GM18517 (cell line): ENCODE measurements around the gene GRHL3.

ENCODE experiments used
- ATAC-seq: cut with Tn5 transposase; IDR thresholded peaks from one replicate; pipeline ENCODE4 v1.9.1; 2021; ENCODE audit warnings: mild to moderate bottlenecking, moderate library complexity; ENCODE audit not compliant: unreplicated experiment

The GRHL3 gene

DNA sequence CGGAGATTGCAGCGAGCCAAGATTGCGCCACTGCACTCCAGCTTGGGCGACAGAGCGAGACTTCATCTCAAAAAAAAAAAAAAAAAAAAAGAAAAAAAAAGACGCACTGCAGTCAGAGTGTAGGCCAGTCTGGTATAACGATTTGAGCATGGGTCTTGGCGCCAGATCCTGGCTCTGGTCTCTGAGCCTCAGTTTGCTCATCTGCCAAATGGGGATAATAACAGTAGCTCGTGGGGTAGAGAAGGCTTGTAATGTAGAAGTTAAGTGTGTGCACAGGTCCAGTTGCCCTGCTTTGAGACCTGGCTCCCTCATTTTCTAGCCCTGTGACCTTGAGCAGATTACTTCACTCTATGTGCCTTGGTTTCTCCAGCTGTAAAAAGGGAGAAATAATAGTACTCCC is 26.3 kb upstream of the GRHL3 start:
- ATAC-seq, result no peak

DNA sequence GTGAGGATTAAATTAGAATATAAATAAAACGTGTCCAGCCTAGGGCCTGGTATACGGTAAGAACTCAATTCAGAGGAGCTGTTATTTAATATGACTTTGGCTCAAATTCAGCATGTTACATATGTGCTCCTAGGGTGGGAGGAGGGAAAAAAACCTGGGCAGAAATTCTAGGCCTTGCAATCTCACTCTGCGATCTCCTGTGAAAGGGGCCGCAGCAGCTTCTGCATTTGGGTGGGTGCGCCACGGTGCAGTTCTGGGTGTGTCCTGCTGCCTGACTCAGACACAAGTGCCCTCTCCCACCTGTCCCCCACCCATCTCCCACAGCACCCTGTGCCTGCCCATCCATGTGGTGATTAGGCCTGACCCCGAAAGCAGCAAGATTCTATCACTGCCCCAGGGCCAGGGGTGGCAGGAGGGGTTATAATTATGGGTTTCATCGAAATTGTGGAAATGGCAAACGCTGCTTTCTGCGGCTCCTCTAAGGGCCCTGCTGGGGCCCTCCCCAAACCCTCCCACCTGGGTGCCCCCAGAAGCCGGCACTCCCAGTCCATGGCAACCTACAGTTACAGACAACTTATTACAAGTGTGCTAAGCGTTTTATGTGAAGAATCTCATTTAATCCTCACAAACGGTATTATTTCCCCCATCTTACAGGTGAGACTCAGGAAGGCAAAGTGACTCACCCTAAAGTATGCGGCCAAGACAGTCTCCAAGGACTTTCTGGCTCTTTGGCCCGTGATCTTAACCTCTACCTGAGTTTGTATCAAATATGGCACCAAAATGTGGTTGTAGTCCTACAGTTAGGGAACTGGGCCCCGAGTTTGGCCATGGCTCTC is 25.5 kb upstream of the GRHL3 start:
- ATAC-seq, result no peak

DNA sequence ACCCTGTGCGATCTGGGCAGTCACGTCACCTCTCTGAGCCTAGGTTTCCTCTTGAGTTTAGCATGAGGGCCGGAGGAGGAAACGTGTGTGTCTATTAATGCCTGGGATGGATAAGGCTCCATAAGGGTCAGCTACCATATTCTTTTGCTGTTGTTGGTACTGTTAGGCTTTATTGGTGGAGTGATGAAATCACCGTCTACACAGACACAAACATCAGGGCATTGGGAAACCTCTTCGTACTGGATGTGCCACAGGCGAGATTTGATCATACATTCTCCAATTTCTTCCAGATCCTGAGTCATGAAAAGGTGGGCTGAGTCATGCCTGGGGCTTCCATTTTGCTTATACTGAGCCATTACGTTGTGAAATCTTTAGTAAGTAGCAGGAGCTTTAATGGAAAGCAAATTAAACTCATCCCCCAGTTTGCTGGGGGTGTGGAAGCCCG is 24.9 kb upstream of the GRHL3 start:
- ATAC-seq, result no peak

DNA sequence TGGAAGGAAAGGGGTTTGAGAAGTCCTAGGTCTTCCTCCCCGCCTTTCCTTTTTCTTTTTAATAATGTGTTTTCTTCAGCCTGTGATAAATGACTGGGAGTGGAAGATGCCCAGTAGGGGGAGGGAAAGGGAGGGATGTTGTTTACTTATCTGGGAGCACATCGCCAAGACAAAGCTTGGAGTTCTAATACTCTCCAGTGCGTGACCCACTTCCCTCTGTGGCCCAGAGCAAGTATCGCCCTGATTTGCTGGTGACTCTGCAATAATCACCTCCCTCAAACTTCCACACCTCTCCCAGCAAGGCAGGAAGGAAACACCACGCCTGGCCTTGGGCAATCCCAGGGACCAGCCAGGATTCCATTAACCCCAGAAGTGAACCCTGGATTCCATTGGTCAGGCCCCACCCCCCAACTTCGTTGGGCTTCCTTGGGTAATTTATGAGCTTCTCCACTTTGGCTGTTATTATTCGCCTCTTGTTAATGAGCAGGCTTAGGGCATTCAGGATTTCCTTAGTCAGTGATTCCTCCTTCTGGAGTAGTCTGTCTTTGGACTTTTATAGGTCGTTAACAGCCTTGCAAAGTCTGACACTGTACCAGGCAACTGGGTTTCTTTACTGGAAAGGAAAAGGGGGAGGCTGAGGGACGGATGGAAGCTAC is 24.3 kb upstream of the GRHL3 start:
- no peak for ATAC-seq

DNA sequence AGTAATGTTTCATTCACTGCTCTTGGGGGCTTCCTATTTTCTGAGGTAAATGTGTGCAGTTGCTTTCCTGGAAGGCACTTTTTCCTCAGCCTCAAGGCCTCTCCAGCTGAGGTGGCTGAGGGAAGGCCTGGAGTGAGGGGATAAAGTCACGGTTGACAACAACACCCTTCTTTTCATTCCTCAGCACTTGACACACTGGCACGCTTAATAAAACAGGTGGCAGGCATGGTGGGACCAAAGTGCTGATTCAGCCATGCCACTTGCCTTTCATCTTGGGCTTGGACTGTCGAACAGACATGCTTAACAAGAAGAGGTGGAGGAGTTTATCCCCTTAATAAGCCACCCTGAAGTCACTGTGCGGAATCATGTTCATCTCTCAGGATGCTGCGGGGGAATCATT is 23.6 kb upstream of the GRHL3 start:
- no peak for ATAC-seq

DNA sequence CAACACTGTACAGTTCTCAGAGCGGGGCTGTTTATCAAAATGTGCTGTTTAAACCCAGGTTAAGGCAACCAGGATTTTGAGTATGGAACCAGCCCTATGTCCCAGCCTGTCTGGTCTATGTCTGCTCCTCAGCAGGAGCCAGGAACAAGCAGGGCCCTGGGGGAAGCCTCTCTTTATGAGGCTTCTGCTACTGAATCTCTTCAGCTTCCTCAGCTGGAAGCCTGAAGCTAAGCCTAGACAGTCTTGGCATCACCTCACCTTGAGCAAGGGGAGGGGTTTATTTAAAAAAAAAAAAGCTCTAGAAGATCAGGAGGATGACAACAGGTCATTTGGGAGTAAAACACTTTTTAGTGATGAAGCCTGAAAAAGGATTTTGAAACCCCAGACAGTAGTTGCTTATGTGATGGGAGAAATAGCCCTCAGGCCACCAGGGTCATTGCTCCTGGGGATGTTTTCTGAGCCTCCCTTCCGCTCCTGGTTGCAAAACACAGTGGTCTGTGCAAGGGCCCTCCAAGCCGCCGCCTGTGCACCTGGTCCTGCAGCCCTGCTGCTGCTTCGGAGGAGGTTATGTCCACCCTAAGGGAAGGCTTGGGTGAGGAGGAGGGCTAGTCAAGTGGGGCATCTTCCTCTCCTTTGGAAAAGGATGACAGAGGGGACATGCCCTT is 21.8 kb upstream of the GRHL3 start:
- no peak for ATAC-seq

DNA sequence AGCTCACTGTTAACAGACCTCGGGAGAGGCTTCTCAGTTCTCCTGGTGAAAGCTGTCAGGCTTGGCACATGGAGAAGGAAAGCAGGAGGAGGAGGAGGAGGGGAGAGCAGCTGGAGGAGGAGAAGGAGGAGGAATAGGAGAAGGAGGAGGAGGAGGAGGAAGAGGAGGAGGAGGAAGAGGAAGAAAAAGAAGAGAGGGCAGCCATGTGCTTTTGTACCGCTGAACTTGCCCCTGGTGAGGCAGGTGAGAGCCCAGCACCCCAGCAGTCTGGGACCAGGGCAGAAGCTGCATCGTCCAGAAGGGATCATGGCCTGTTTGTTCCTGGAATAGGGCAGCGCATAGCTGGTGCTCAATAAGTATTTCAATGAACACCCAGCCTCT is 21.3 kb upstream of the GRHL3 start:
- ATAC-seq, result no peak

DNA sequence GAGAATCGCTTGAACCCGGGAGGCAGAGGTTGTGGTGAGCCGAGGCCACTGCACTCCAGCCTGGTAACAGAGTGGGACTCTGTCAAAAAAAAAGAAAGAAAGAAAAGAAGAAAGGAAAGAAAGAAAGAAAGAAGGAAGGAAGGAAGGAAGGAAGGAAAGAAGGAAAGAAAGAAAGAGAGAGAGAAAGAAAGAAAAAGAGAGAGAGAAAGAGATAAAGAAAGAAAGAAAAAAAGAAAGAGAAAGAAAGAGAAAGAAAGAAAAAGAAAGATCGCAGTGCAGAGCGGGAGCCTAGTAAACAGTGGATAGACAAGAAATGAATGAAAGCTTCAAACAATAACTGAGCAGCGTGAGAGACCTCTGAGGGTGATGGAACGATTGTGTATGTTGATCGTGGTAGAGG is 20.6 kb upstream of the GRHL3 start:
- no peak for ATAC-seq

DNA sequence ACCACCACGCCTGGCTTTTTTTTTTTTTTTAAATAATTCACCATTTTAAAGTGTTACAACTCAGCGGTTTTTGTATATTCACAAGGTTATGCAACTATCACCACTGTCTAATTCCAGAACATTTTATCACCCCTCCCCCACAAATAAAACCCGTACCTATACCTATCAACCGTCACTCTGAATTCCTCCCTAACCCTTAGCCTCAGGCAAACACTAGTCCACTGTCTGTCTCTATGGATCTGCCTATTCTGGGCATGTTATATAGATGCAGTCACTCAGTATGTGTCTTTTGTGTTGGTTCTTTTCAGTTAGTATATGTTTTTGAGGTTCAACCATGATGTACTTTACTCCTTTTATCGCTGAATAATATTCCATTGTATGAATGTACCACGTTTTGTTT is 19.3 kb upstream of the GRHL3 start:
- ATAC-seq, result no peak

DNA sequence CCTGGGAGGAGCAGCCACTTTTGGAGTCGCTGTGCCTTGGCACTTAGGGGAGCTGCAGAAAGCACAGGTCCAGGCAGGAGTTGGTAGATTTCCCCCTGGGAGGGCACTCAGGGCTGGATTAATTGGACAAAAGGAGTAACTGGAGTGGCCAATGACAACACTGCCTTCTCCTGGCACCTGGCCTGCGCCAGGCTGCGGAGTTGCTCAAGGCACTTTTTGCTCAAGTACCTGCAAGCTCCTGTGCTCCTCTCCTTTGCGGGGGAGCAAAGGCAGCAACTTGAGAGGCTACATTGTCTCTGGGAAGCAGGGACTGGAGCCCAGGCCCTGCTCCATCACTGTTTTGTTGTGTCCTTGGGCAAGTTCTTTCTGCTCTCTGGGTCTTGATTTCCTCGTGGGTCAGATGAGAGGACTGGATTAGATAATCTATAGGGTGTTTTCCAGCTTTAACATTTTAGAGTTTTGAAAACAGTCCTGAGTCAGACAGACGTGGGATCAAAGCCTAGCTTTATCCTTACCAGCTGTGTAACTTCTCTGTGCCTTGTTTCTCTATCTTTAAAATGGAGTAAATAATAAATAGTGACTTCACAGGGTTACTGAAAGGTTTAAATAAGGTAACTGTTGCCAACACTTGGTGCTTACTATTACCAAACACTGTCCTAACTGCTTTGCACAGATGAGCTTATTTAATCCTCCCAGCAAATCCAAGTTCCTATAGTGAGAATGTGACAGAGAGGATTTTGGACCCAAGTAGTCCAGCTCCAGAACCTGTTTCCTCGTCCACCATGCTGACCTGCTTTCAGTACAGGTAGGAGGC is 18.0 kb upstream of the GRHL3 start:
- no peak for ATAC-seq

DNA sequence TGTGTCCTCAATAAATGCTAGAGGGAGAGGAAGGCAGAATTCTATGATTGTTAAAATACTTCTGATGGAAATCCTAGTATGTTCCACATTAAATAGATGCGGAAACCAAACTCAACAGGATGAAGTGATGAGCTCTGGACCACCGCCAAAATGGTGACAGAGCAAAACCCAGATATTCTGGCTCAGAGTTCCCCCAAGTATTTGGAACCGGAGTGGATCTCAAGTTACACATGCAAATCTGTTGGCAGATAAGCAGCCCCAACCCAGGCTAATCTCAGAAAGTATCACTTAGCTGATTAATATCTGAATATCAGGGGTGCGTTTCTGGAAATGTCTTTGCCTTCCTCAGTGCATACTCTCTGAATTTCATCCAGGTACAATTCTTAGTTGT is 17.4 kb upstream of the GRHL3 start:
- no peak for ATAC-seq

DNA sequence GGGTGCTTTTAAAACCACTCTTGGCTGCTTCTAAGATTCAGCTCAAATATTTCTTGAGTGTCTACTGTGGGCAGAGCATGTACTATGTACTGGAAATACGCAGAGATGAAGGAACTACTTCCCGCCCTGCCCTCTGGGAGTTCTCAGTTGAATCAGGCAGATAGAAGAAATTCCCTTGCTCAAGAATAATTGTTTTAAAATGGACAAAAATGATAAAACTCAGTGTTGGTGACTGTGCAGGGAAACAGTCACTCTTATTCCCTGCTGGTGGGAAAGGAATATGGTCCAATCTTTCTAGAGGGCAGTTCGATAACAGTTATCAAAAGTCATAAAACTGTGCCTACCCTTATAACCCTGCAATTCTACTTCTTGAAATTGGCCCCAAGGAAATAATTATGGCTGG is 16.9 kb upstream of the GRHL3 start:
- no peak for ATAC-seq

DNA sequence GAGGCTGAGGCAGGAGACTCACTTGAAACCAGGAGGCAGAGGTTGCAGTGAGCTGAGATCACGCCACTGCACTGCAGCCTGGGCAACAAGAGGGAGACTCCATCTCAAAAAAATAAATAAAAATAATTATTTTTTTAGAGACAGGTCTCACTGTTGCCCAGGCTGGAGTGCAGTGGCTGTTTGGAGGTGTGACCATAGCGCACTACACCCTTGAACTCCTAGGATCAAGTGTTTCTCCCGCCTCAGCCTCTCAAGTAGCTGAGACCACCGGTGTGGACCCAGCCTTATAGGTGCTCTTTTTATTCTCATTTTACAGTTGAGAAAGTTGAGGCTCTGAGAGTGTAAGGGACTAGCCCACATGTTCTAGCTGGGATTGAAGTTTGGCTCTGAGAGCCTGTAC is 15.6 kb upstream of the GRHL3 start:
- ATAC-seq, result no peak

DNA sequence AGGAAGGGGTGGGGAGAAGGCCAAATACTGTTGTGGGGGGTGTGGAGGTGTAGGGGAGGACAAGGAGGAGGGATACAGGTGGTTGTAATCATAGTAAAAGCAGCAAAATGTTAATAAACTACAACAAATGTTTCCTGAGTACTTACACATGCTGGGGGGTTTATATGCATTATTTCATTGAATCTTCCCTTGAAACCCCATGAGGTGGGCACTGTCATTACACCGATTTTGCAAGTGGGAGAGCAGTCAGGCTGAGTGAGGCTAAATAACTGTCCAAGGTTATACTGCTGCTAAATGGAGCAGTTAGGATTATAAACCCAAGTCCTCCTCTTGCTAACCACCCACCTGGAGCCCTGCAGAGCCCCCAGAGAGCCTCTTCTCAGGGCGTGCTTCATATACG is 14.4 kb upstream of the GRHL3 start:
- no peak for ATAC-seq

DNA sequence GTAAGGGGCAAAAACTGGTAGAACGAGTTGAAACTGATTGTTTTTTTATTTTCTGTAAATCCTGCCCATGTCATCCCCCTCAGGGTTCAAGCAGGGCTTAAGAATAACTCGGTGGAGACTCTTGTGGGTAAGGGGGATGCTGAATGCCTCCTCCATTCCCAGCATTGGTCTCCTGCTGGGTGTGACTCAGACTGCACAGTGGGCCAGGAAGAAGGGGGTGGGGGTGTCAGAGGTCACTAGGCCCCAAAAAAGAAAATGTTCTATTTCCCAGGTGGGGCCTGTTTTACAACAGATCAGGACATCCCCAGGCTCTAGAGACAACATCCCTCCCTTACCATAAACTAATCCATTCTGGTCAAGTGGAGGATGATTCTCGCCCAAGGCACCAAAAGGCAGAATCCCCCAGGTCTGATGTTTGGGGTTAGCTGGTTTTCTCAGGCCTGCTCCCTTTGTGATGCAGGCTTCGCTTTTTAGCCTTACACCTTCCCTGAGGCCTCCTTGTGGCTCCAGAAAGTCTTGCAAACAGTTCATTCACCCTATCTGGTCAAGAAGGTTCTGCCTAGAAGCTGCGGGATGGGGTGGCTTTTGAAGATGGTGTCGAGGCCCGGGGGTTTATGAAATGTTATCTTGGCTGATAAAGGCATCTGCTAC is 10.7 kb upstream of the GRHL3 start:
- ATAC-seq, result no peak

DNA sequence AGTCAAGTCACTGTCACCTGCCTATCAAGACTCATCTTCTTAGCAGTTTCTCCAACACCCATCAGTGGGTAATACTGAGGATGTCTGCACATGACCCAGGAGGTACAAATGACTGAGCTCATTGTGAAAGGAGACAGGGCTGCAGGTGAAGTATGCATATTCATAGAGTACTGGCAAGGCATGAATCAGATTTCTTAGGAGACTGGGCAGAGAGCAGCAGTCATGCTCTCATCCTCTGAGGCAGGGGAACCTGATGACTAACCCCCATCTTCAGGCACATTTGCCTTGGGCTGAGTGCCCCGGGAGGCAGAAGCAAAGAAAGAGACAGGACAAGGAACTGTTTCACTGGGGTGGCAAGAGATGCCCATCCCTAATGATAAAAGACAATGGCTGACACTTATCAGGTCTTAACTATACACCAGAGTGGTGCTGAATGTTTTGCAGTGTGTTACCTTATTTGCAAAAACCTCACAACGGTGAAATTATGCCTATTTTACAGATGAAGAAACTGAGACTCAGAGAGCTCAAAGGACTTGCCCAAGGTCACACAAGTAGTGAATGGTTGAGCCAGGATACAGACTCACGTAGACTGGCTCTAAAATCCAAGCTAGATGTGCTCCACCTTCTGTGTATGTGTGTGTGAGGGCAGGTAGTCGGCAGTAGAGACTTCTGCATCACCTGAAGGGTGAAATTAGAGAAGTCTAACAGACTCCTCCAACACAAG is 9.2 kb upstream of the GRHL3 start:
- no peak for ATAC-seq

DNA sequence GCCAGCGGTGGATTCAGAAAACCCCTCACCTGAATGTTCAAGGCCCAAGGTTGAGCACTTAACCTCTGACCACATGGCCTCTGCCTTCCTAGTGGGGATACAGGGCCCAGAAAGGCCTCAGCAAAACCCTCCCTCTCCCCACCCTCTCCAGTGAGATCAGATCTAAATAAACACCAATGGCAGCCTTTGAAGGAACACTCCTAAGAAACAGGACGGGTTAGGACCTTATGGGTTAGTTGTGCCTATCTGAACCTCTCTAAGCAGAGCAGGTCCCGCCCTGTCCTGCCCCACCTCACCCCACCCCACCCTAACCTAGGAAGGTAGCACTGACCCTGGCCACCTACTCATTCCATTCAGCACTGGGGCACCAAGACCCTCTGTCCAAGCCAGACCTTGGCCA is 7.9 kb upstream of the GRHL3 start:
- ATAC-seq, result no peak

DNA sequence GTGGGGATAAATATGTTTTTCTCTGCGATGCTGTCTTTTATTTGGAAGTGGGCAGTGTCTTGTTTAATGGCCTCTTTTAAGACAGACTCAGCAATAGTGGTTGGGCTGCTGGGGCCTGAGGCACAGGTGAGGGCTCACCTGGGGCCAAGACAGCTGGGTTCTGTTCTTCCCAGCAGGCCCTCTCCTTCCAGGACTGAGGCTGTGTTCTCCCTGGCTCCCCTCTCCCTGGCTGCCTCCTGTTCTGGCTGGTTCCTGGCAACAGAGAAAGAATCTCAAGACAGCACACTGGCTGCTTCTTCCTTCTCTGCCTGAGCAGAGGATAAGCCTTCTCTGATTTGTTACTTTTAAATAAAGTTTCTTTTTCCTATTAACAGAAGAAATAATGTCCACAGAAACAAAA is 7.4 kb upstream of the GRHL3 start:
- no peak for ATAC-seq

DNA sequence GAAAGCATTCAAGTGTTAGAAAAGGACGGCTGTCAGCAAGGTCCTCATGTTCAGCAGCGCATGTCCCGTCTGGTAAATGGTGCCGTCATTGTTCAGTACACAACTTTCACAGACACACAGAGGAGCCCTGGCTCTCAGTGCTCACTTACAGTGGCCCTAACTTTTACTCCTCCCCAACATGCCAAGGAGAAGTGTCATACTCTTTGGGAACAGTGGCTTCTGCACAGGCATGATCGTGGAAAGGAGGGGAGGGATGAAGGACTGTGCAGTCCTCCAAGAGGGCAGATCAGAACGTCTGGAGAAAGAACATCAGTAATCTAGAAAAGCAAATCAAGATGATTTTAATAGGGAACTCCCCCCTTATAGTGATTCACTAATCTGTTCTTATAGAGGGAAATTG is 3.8 kb upstream of the GRHL3 start:
- ATAC-seq, result no peak

DNA sequence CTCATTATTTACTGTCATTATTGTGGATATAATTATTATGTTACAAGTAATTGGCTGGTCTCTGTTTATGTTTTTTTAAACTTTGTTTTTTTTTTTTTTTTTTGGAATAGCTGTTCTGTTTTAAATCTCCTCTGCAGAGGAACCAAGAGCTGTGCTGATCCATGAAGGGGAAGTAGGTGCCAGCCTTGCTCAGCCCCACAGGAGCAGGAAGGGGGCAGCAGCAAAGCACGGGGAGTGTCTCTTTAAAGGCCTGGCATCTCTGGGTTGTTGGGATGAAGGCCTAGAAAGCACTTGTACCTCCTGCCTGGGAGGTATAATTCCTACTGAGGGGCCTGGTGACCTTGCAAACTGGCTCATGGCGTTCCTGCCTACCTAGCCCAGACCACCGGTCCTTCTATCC is 2.5 kb upstream of the GRHL3 start:
- no peak for ATAC-seq
